ENCODE results near the gene PSAT1. TPM values are rescaled to one million over a fixed set of nuclear protein-coding genes. Genes with fewer than 3 reads are reported as not detected.

PSAT1 gene
- total RNA-seq, 1 experiment from 2014 or later, result 71.8 TPM

GRCh38 chr9:78267889-78268288 is 29.0 kb upstream of the PSAT1 start:
- TF ChIP-seq TCF7L2 (IDR thresholded peaks at IDR 0.05; ENCODE audit: low read depth, low read length) (no peak), POLR2AphosphoS5 (IDR thresholded peaks at IDR 0.05; ENCODE audit: low read depth, low read length) (no peak), CTCF (IDR thresholded peaks at IDR 0.05) (no peak), REST (IDR thresholded peaks at IDR 0.05; ENCODE audit: insufficient read depth in 1 of 2, low read depth in 2 of 2, low read length in 1 of 2) (no peak), SIN3A (IDR thresholded peaks at IDR 0.05; ENCODE audit: borderline replicate concordance, insufficient read depth, low read depth, low read length) (no peak)
- Histone ChIP-seq H3K36me3 (ENCODE audit: control insufficient read depth, insufficient read depth, low read length) (peaks cover 8% of the 10 kb centered on the region; the same call in 1 of the 2 replicates), H3K27ac (ENCODE audit: low read length) (no peak overlapping the region), H3K4me1 (ENCODE audit: control insufficient read depth, insufficient read depth, low read length) (no peaks in the 10 kb centered on the region), H3K9me3 (ENCODE audit: control insufficient read depth, insufficient read depth, low read depth, low read length) (no peaks in the 10 kb centered on the region), H3K27me3 (ENCODE audit: control insufficient read depth, insufficient read depth, low read length) (no peaks in the 10 kb centered on the region), H3K4me3 (ENCODE audit: low read depth in 2 of 2, low read length in 2 of 2) (no peak overlapping the region)
- ChIA-PET CTCF (interaction anchor here (0.7 kb wide), 1 partner anchor 1305 kb away, joined by 4 read pairs; no protein-coding TSS in a partner anchor), POLR2A (interaction anchor here (0.7 kb wide), 1 partner anchor 11 kb away, joined by 10 read pairs; no protein-coding TSS in a partner anchor)
- no peak for DNase-seq (ENCODE audit: low read depth, low spot score)
- intact Hi-C loops (cut with micrococcal nuclease; ENCODE audit: unreplicated experiment), result no loop called here
- ATAC-seq, result no peak
- no TSS peak for BruUV-seq (replicated peaks)
- in situ Hi-C loops (cut with HindIII; ENCODE audit: low pct_unique_long_range_greater_than_20kb, low sequenced_read_pairs), result no loop called here

- Histone ChIP-seq H3K4me1 (ENCODE audit: control insufficient read depth, insufficient read depth, low read length) (no peaks in the 10 kb centered on the region), H3K27me3 (ENCODE audit: control insufficient read depth, insufficient read depth, low read length) (no peaks in the 10 kb centered on the region), H3K4me3 (ENCODE audit: low read depth in 2 of 2, low read length in 2 of 2) (no peak overlapping the region), H3K36me3 (ENCODE audit: control insufficient read depth, insufficient read depth, low read length) (peaks cover 8% of the 10 kb centered on the region; the same call in 1 of the 2 replicates), H3K9me3 (ENCODE audit: control insufficient read depth, insufficient read depth, low read depth, low read length) (no peaks in the 10 kb centered on the region), H3K27ac (ENCODE audit: low read length) (no peak overlapping the region)
- ChIA-PET CTCF (no interaction called here), POLR2A (no interaction called here)
- TF ChIP-seq TCF7L2 (IDR thresholded peaks at IDR 0.05; ENCODE audit: low read depth, low read length), result no peak
- no peak for TF ChIP-seq SIN3A (IDR thresholded peaks at IDR 0.05; ENCODE audit: borderline replicate concordance, insufficient read depth, low read depth, low read length)
- TF ChIP-seq POLR2AphosphoS5 (IDR thresholded peaks at IDR 0.05; ENCODE audit: low read depth, low read length), result no peak
- TF ChIP-seq REST (IDR thresholded peaks at IDR 0.05; ENCODE audit: insufficient read depth in 1 of 2, low read depth in 2 of 2, low read length in 1 of 2), result no peak
- TF ChIP-seq CTCF (IDR thresholded peaks at IDR 0.05), result no peak
- in situ Hi-C loops (cut with HindIII; ENCODE audit: low pct_unique_long_range_greater_than_20kb, low sequenced_read_pairs), result no loop called here
- DNase-seq (ENCODE audit: low read depth, low spot score) (no peak), ATAC-seq (no peak)
- intact Hi-C loops (cut with micrococcal nuclease; ENCODE audit: unreplicated experiment), result no loop called here
- no TSS peak for BruUV-seq (replicated peaks)
Observed at GRCh38 chr9:78269784-78270183, 27.1 kb upstream of the PSAT1 start.
